GM13976 (cell line): ENCODE results near the gene ZKSCAN5.
"Not testable (repeated sequence)": the region's sequence is repeated elsewhere in the genome, so short reads cannot be mapped to it uniquely, and the experiment has no call there.

Experiments used
- DNase-seq: peaks from one replicate; pipeline ENCODE4 v3.0.0; 2012; ENCODE audit warnings: low spot score
- CTCF ChIP-seq: IDR thresholded peaks from 2 replicates; pipeline ENCODE4 v1.5.1; 2012; ENCODE audit warnings: borderline replicate concordance, mild to moderate bottlenecking; ENCODE audit not compliant: insufficient read depth; ENCODE audit errors: extremely low read depth, missing control alignments, control extremely low read depth
- in situ Hi-C: fragments of 300-500 bp; cut with MboI; formaldehyde crosslinking; loops from one replicate; pipeline ENCODE4 v1.12.0; 2022; ENCODE audit warnings: low sequenced_read_pairs, mixed read lengths, inconsistent platforms; ENCODE audit not compliant: unreplicated experiment

ZKSCAN5 gene

DNA sequence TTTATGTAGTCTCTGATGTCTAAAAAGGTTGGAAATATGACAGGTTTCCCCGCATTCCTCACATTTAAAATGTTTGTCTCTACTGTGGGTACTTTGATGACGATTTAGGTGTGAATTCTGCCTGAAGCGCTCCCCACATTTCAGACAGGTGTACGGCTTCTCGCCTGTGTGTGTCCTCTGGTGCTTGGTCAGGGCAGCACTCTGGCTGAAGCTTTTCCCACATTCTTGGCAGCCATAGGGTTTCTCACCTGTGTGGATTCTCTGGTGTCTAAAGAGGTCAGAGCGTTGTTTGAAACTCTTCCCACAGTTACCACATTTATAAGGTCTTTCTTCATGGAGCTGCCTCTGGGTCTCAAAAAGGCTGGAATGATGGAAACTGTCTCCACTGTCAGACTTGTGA, 10.6 kb upstream of the ZKSCAN5 start:
- in situ Hi-C loops = no loop called here
- no peak for TF ChIP-seq CTCF
- DNase-seq = no peak

DNA sequence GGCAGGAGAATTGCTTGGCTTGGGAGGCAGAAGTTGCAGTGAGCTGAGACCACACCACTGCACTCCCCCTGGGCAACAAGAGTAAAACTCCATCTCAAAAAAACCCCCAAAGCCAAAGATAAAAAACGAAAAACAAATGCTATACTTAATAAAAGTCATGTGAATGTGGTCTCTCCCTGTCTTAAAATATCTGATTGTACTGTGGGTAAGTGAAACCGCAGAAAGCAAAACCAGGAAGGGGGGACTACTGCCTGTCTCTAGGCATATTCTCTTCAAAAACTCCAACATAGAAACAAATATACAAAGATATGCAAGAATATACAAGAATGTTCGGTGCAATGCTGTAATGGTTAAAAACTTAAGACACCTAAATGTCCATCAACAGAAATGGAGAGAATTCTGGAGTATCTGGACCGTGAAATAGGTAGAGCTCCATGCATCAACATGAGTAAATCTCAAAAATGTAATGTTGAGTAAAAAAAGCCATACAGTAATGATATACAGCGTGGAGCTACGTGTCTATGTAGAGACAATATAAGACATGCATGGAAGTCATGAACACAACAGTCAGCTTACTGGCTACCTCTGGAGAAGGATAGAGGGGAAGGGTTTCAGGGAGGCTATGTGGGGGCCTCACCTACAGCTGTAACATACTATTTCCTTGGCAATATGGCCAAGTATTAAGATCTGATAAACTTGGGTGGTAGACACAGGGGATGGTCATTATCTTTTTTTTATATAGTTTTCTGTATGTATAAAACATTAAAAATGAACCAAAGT, 6.5 kb upstream of the ZKSCAN5 start:
- TF ChIP-seq CTCF = no peak
- in situ Hi-C loops = no loop called here
- no peak for DNase-seq

DNA sequence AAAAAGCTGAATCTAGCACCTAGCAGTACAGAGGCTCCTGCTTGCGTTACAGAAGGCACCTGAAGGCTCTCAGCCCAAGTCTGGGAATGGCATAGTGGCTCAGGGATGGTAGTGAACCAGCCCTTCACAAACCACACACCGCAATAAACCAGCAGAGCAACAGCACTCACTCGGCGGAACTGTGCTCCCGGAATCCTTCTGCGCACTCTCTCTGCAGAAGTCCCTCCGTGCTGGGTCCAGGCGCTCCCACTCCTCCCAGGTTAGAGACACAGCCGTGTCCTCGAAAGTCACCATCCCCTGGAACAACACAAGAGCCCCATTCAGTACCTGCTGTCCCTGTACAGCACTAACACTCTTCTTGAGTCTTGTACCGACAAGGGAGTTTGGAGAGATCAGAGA, 5.9 kb upstream of the ZKSCAN5 start:
- in situ Hi-C loops = no loop called here
- no peak for DNase-seq
- no peak for TF ChIP-seq CTCF

GRCh38 chr7:99499371-99499720, 5.1 kb upstream of the ZKSCAN5 start:
- in situ Hi-C loops = no loop called here
- DNase-seq = peak; percentile 51
- TF ChIP-seq CTCF = no peak

- in situ Hi-C loops = no loop called here
- no peak for TF ChIP-seq CTCF
- DNase-seq = peak; percentile 92
Measured at GRCh38 chr7:99499721-99500636, 4.5 kb upstream of the ZKSCAN5 start, which contains the start of gene ZNF394. TSS of gene ZNF394 (minus strand) at chr7:99500281. CDS start at chr7:99500093, 188 bp downstream.

GRCh38 chr7:99500637-99501009, 3.8 kb upstream of the ZKSCAN5 start:
- no peak for DNase-seq
- TF ChIP-seq CTCF = no peak
- in situ Hi-C loops = no loop called here

DNA sequence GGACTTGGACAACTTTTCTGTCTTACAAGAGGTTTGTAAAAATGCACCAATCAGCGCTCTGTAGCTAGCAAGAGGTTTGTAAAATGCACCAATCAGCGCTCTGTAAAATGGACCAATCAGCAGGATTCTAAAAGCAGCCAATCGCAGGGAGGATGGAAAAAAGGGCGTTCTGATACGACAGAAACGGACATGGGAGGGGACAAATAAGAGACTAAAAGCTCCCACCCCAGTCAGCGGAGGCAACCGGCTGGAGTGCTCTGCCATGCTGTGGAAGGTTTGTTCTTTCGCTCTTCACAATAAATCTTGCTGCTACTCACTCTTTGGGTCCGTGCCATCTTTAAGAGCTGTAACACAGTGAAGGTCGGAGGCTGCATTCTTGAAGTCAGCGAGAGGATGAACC, 3.2 kb upstream of the ZKSCAN5 start:
- in situ Hi-C loops, DNase-seq: not testable (repeated sequence)
